Trophoblast cell (in vitro differentiated cells and primary cell): ENCODE measurements around the gene SERHL2.
"Not testable (repeated sequence)": the region's sequence is repeated elsewhere in the genome, so short reads cannot be mapped to it uniquely, and the experiment has no call there.

Experiments used
- DNase-seq, 2 donors: peaks; one replicate each; pipeline ENCODE4 v3.0.0-alpha.2; 2016
- H2AFZ ChIP-seq: 2 replicates; pipeline ENCODE4 v1.6.1; 2013; ENCODE audit warnings: low read length, moderate library complexity, mild to moderate bottlenecking; ENCODE audit not compliant: insufficient read depth, poor library complexity
- H2AK5ac ChIP-seq: 2 replicates; pipeline ENCODE4 v1.6.1; 2013; ENCODE audit warnings: mild to moderate bottlenecking, low read length
- H2BK120ac ChIP-seq: 2 replicates; pipeline ENCODE4 v1.6.1; 2013; ENCODE audit warnings: low read length, mild to moderate bottlenecking, moderate library complexity; ENCODE audit not compliant: insufficient read depth, poor library complexity
- H2BK12ac ChIP-seq: 2 replicates; pipeline ENCODE4 v1.6.1; 2013; ENCODE audit warnings: mild to moderate bottlenecking, low read length, moderate library complexity
- H2BK5ac ChIP-seq: 2 replicates; pipeline ENCODE4 v1.6.1; 2013; ENCODE audit warnings: low read length, low read depth, moderate library complexity, mild to moderate bottlenecking; ENCODE audit not compliant: poor library complexity
- H3K14ac ChIP-seq: 2 replicates; pipeline ENCODE4 v1.6.1; 2013; ENCODE audit warnings: mild to moderate bottlenecking, low read length
- H3K18ac ChIP-seq: 2 replicates; pipeline ENCODE4 v1.6.1; 2013; ENCODE audit warnings: mild to moderate bottlenecking, low read length
- H3K23ac ChIP-seq: 2 replicates; pipeline ENCODE4 v1.6.1; 2013; ENCODE audit warnings: low read length
- H3K27ac ChIP-seq: 2 replicates; pipeline ENCODE4 v1.5.1; 2013; ENCODE audit warnings: low read depth, mild to moderate bottlenecking, inconsistent platforms, low read length, moderate library complexity
- H3K27me3 ChIP-seq: 2 replicates; pipeline ENCODE4 v1.6.1; 2013; ENCODE audit warnings: inconsistent platforms, mild to moderate bottlenecking, low read length, moderate library complexity; ENCODE audit not compliant: insufficient read depth
- H3K36me3 ChIP-seq, 2 experiments: 1 replicate in 1 of 2; 2 replicates in 1 of 2; pipeline ENCODE4 v1.6.1; 2013; ENCODE audit warnings: low read length in 2 of 2, mild to moderate bottlenecking in 2 of 2, moderate library complexity in 1 of 2; ENCODE audit not compliant: insufficient read depth in 2 of 2, control insufficient read depth in 1 of 2
- H3K4ac ChIP-seq: 2 replicates; pipeline ENCODE4 v1.6.1; 2013; ENCODE audit warnings: low read depth, mild to moderate bottlenecking, low read length, moderate library complexity
- H3K4me1 ChIP-seq, 2 experiments: 1 replicate in 1 of 2; 2 replicates in 1 of 2; pipeline ENCODE4 v1.6.1; 2013; ENCODE audit warnings: low read length in 2 of 2, mild to moderate bottlenecking in 2 of 2, moderate library complexity in 1 of 2; ENCODE audit not compliant: insufficient read depth in 2 of 2, control insufficient read depth in 1 of 2
- H3K4me2 ChIP-seq: 2 replicates; pipeline ENCODE4 v1.6.1; 2013; ENCODE audit warnings: inconsistent platforms, mild to moderate bottlenecking, low read length, moderate library complexity
- H3K4me3 ChIP-seq: 2 replicates; pipeline ENCODE4 v1.5.1; 2013; ENCODE audit warnings: mild to moderate bottlenecking, low read depth, low read length, inconsistent platforms
- H3K79me1 ChIP-seq: one replicate; pipeline ENCODE4 v1.6.1; 2013; ENCODE audit warnings: low read length
- H3K79me2 ChIP-seq: 2 replicates; pipeline ENCODE4 v1.6.1; 2013; ENCODE audit warnings: low read length, mild to moderate bottlenecking; ENCODE audit not compliant: control insufficient read depth, insufficient read depth, poor library complexity
- H3K9ac ChIP-seq: 2 replicates; pipeline ENCODE4 v1.6.1; 2013; ENCODE audit warnings: mild to moderate bottlenecking, low read length
- H3K9me3 ChIP-seq: 2 replicates; pipeline ENCODE4 v1.6.1; 2013; ENCODE audit warnings: low read depth, mild to moderate bottlenecking, control low read depth, inconsistent platforms, low read length; ENCODE audit not compliant: insufficient read depth
- H4K12ac ChIP-seq: 2 replicates; pipeline ENCODE4 v1.6.1; 2013; ENCODE audit warnings: low read depth, mild to moderate bottlenecking, low read length, moderate library complexity
- H4K8ac ChIP-seq: 2 replicates; pipeline ENCODE4 v1.6.1; 2013; ENCODE audit warnings: low read depth, mild to moderate bottlenecking, low read length, moderate library complexity
- H4K91ac ChIP-seq: one replicate; pipeline ENCODE4 v1.6.1; 2013; ENCODE audit warnings: low read depth, mild to moderate bottlenecking, low read length, moderate library complexity
- WGBS: extraction: QIAGEN DNeasy Blood & Tissue Kit; methylation state at CpG from one replicate; pipeline ENCODE4 v1.1.7; 2013; ENCODE audit warnings: missing lambda C conversion rate; ENCODE audit not compliant: insufficient read length, insufficient coverage; ENCODE audit errors: extremely low coverage; 5-methylcytosine and 5-hydroxymethylcytosine counted together

The SERHL2 gene

DNA sequence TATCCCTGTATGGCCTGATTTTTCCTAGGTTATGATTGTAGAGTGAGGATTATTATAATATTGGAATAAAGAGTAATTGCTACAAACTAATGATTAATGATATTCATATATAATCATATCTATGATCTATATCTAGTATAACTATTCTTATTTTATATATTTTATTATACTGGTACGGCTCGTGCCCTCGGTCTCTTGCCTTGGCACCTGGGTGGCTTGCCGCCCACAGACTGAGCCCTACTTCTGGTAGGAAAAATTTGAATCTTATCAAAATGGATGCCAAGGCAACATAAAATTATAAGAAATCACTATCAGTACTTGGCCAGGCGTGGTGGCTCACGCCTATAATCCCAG lies 1.5 kb upstream of the SERHL2 start:
- not testable (repeated sequence) for H2AK5ac ChIP-seq, H3K14ac ChIP-seq, H3K27me3 ChIP-seq, H3K18ac ChIP-seq, H3K9me3 ChIP-seq, H4K12ac ChIP-seq, H3K4me1 ChIP-seq, H2BK12ac ChIP-seq, H2AFZ ChIP-seq, H3K4me3 ChIP-seq, H3K36me3 ChIP-seq, H3K4me2 ChIP-seq, H4K8ac ChIP-seq, H4K91ac ChIP-seq, H3K9ac ChIP-seq, H3K4ac ChIP-seq, H2BK5ac ChIP-seq, H3K23ac ChIP-seq, H3K79me1 ChIP-seq, H2BK120ac ChIP-seq, H3K79me2 ChIP-seq, H3K27ac ChIP-seq, DNase-seq
- no CpG with 5 or more reads among the region's 6 CpGs for WGBS

DNA sequence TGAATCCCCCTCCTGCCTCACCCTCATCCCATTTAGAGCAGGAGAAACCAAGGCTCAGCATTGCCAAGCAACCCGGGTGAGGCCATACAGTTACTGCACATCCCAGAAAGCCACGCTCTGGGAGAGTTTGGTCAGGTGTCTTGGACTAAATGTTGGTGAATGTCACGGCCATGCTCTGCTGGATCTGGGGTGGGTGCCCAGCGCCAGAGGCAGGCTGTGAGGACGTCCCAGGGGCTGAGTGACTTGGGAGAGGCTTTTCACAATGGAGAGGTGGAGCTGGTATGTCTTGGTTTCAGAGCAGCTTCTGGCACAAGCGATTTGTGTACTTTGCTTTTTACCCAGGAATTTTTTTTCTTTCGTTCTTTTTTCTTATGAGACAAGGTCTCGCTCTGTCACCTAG lies 6.6 kb downstream of the SERHL2 start:
- Histone ChIP-seq H3K4me2 (no peak overlapping the region), H2BK12ac (no peak overlapping the region), H2BK5ac (no peak overlapping the region), H2AK5ac (no peak overlapping the region), H3K14ac (no peak overlapping the region), H2BK120ac (no peak overlapping the region), H3K36me3 (no peaks in the 10 kb centered on the region), H4K8ac (no peak overlapping the region), H3K23ac (no peak overlapping the region), H3K79me1 (peaks cover 3% of the 10 kb centered on the region), H3K27me3 (no peaks in the 10 kb centered on the region), H3K79me2 (peaks cover 1% of the 10 kb centered on the region), H4K12ac (no peak overlapping the region), H3K4me1 (peaks cover 17 to 22% of the 10 kb centered on the region in 2 experiments), H2AFZ (no peak overlapping the region), H3K4me3 (no peak overlapping the region), H4K91ac (no peak overlapping the region), H3K9me3 (no peaks in the 10 kb centered on the region), H3K9ac (no peak overlapping the region), H3K4ac (no peak overlapping the region), H3K27ac (no peak overlapping the region), H3K18ac (no peak overlapping the region)
- WGBS = no CpG with 5 or more reads among the region's 8 CpGs
- DNase-seq = no peak

DNA sequence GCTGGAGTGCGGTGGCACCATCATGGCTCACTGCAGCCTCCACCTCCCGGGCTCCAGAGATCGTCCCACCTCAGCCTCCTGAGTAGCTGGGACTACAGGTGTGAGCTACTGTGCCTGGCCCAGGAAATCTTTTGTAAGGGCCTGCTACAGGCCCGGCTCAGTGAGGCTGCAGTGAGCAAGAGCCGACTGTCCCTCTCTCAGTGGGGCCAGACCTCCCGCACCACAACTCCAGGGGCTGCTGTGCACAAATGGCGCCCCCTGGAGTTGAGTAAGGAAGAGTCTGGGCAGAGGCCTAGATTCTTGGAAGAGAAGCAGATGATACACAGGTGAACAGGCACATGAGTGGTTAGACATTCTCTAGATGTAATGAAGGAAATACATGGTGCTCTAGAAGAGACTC lies 7.0 kb downstream of the SERHL2 start:
- DNase-seq = peak in 1 of 2 donors; percentile 44
- no peak overlapping the region for H2BK120ac ChIP-seq
- H3K14ac ChIP-seq = no peak overlapping the region
- H2BK5ac ChIP-seq = no peak overlapping the region
- WGBS = no CpG with 5 or more reads among the region's 7 CpGs
- no peak overlapping the region for H3K18ac ChIP-seq
- peaks cover 3% of the 10 kb centered on the region for H3K79me1 ChIP-seq
- no peak overlapping the region for H3K4me2 ChIP-seq
- no peak overlapping the region for H4K8ac ChIP-seq
- no peaks in the 10 kb centered on the region for H3K27me3 ChIP-seq
- no peak overlapping the region for H3K4me3 ChIP-seq
- no peak overlapping the region for H2AK5ac ChIP-seq
- H3K9ac ChIP-seq = no peak overlapping the region
- H2AFZ ChIP-seq = no peak overlapping the region
- H2BK12ac ChIP-seq = no peak overlapping the region
- H3K79me2 ChIP-seq = peaks cover 1% of the 10 kb centered on the region
- H4K12ac ChIP-seq = no peak overlapping the region
- H4K91ac ChIP-seq = no peak overlapping the region
- H3K4ac ChIP-seq = no peak overlapping the region
- H3K36me3 ChIP-seq = no peaks in the 10 kb centered on the region
- no peak overlapping the region for H3K27ac ChIP-seq
- H3K9me3 ChIP-seq = no peaks in the 10 kb centered on the region
- peaks cover 17 to 22% of the 10 kb centered on the region in 2 experiments for H3K4me1 ChIP-seq
- no peak overlapping the region for H3K23ac ChIP-seq

DNA sequence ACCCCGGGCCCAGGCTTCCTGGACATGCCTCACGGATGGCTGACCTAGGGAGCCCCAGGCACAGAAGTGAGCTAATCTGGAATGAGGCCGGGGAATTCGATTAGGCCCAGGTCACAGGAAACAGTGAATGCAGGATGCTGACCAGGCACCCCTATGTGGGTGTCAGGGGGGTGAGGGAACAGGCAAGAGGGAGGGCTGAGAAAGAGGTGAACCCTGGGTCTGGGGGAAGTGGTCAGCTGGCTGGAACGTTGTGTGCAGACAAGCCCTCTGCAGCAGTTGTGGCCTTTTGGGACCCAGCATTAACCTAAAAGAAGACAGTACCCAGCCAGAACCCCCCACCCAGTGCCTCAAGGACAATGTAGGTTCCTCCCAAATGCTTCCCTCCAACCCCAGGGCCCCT lies 8.1 kb downstream of the SERHL2 start:
- H4K8ac ChIP-seq = no peak overlapping the region
- no peak overlapping the region for H2BK5ac ChIP-seq
- H3K36me3 ChIP-seq = no peaks in the 10 kb centered on the region
- no peak overlapping the region for H3K23ac ChIP-seq
- no peak overlapping the region for H3K14ac ChIP-seq
- no peak overlapping the region for H3K9ac ChIP-seq
- H3K4me3 ChIP-seq = no peak overlapping the region
- no peak overlapping the region for H3K4ac ChIP-seq
- no peak overlapping the region for H4K91ac ChIP-seq
- H3K79me2 ChIP-seq = peaks cover 1% of the 10 kb centered on the region
- H2AK5ac ChIP-seq = peak overlapping the region; percentile 16
- H3K18ac ChIP-seq = peak overlapping the region; percentile 30
- WGBS = no CpG with 5 or more reads among the region's 5 CpGs
- H2BK120ac ChIP-seq = no peak overlapping the region
- no peak overlapping the region for H4K12ac ChIP-seq
- no peaks in the 10 kb centered on the region for H3K9me3 ChIP-seq
- no peaks in the 10 kb centered on the region for H3K27me3 ChIP-seq
- peaks cover 17 to 22% of the 10 kb centered on the region in 2 experiments for H3K4me1 ChIP-seq
- H2BK12ac ChIP-seq = no peak overlapping the region
- peak overlapping the region; percentile 31 for H3K27ac ChIP-seq
- no peak overlapping the region for H2AFZ ChIP-seq
- DNase-seq = no peak
- H3K79me1 ChIP-seq = peaks cover 3% of the 10 kb centered on the region
- peak overlapping the region; percentile 8 for H3K4me2 ChIP-seq
